GM21528 (cell line): ENCODE measurements around the gene ADAM33.

Experiments used
- ATAC-seq: cut with Tn5 transposase; IDR thresholded peaks from one replicate; pipeline ENCODE4 v1.9.1; 2021; ENCODE audit warnings: mild to moderate bottlenecking, moderate library complexity; ENCODE audit not compliant: unreplicated experiment, low FRiP score

The ADAM33 gene

GRCh38 chr20:3651204-3651962 lies 30.4 kb downstream of the ADAM33 start:
- no peak for ATAC-seq

GRCh38 chr20:3648951-3649350 lies 32.9 kb downstream of the ADAM33 start:
- no peak for ATAC-seq

GRCh38 chr20:3647473-3647872 lies 34.3 kb downstream of the ADAM33 start:
- ATAC-seq: no peak

- ATAC-seq: no peak
Measured at GRCh38 chr20:3646651-3647050, 35.2 kb downstream of the ADAM33 start.

- no peak for ATAC-seq
Measured at GRCh38 chr20:3646067-3646440, 35.8 kb downstream of the ADAM33 start.

GRCh38 chr20:3645309-3646066 lies 36.3 kb downstream of the ADAM33 start:
- no peak for ATAC-seq

GRCh38 chr20:3640259-3640658 lies 41.6 kb downstream of the ADAM33 start:
- no peak for ATAC-seq

- ATAC-seq: no peak
Measured at GRCh38 chr20:3635346-3635745, 46.5 kb downstream of the ADAM33 start.

GRCh38 chr20:3633913-3634478 lies 47.8 kb downstream of the ADAM33 start:
- ATAC-seq: no peak

- no peak for ATAC-seq
Measured at GRCh38 chr20:3632311-3633004, 49.4 kb downstream of the ADAM33 start.

GRCh38 chr20:3631534-3631933 lies 50.3 kb downstream of the ADAM33 start:
- no peak for ATAC-seq

GRCh38 chr20:3630429-3630828 lies 51.4 kb downstream of the ADAM33 start:
- ATAC-seq: no peak

- ATAC-seq: no peak
Measured at GRCh38 chr20:3629893-3630292, 51.9 kb downstream of the ADAM33 start.

GRCh38 chr20:3628502-3629314 lies 53.1 kb downstream of the ADAM33 start:
- no peak for ATAC-seq

GRCh38 chr20:3627476-3627875 lies 54.3 kb downstream of the ADAM33 start:
- ATAC-seq: no peak

- ATAC-seq: no peak
Measured at GRCh38 chr20:3622406-3622805, 59.4 kb downstream of the ADAM33 start.

GRCh38 chr20:3621111-3621510 lies 60.7 kb downstream of the ADAM33 start:
- ATAC-seq: no peak
